ENCODE measurements around the gene CD274. TPM values are rescaled to one million over a fixed set of nuclear protein-coding genes. Genes with fewer than 3 reads are reported as not detected.

CD274 gene
- total RNA-seq, 4 donors from 2014 or later, result 1.4 to 10.4 (median 6.7) TPM

GRCh38 chr9:5516453-5517220 lies 66.3 kb downstream of the CD274 start:
- ATAC-seq (ENCODE audit: low FRiP score), result no peak
- no peak for TF ChIP-seq CTCF (IDR thresholded peaks at IDR 0.05)
- DNase-seq (ENCODE audit: low spot score), result no peak

GRCh38 chr9:5518171-5518936 lies 68.0 kb downstream of the CD274 start:
- no peak for DNase-seq (ENCODE audit: low spot score)
- ATAC-seq (ENCODE audit: low FRiP score), result no peak
- no peak for TF ChIP-seq CTCF (IDR thresholded peaks at IDR 0.05)

DNA sequence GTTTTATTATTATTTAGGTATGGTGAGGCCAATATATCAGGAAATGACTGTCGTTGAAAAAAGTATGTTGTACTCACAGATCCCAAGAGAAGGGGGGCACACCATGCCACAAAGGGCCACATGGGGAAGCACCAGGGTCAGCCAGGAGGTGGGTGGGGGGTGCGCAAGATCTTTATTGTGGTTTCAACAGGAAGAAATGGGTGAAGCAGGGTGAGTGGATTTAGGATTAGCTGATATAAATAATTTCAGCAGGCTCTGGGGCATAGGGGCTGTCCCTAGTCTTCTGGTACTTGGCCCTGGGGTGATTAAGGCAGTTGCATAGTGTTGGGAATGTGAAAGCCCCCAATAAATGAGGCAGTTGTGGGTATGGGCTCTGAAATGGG lies 68.6 kb downstream of the CD274 start:
- no peak for DNase-seq (ENCODE audit: low spot score)
- ATAC-seq (ENCODE audit: low FRiP score), result no peak
- TF ChIP-seq CTCF (IDR thresholded peaks at IDR 0.05), result no peak

Other genes starting within 250 kb of the CD274 start
- gene INSL4, start 219.1 kb upstream of the CD274 start, total RNA-seq, result not detected
- not detected for gene RLN2, start 145.8 kb upstream of the CD274 start, total RNA-seq
- not detected for gene RLN1, start 110.7 kb upstream of the CD274 start, total RNA-seq
- 10 to 100 TPM in 3 of 4 donors, 1 to 10 TPM in 1; 8.9 to 15.3 (median 12.3) TPM for gene PLGRKT, start 12.6 kb upstream of the CD274 start, total RNA-seq
- 10 to 100 TPM in 1 of 4 donors, 1 to 10 TPM in 3; 3.5 to 10.7 (median 3.8) TPM for gene PDCD1LG2, start 60.0 kb downstream of the CD274 start, total RNA-seq
- gene RIC1, start 178.6 kb downstream of the CD274 start, total RNA-seq, result 10 to 100 TPM; 27.4 to 62.3 (median 36.1) TPM

Data from omental fat pad (tissue), 4 donors.